IPS-11a (cell line): ENCODE data around the gene TMPRSS3.

Source experiments
- H3K4me3 ChIP-seq: one replicate; pipeline ENCODE4 v1.5.1; 2013; ENCODE audit warnings: low read depth, low read length, control low read depth

TMPRSS3 gene

DNA sequence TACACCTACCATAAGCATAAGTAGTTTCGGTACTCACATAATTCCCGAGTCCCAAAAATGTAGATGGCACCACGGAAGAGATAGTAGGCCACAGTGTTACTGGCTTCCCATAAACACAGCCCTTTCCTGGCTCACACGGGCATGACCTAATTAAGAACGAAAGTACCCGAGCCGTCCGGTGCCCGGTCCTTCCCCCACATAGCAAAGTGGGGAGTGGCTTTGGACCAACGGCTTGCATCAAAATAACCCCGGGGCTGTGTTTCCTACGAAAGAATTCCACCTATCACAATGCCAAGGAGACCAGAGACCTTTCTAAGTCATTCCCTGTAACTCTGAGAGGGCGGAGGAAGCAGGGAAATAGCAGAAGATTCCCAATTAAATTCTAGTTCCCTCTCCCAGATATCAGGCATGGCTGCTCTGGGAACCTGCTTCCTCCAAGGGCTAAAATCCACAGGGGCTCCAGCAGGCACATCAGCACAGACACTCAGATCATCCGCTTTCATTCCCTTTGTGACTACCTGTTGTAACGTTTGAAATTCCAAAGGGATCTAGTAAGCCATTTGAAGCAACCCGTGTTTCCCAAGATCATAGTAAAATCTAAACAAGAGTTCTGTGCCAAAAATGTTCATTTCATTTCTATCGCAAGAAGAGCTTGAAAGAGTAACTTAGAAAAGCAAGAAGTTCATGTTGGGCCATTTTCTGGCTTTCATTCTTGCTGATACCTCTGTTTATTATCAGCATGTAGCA, at the start of gene TMPRSS3:
TMPRSS3 (minus strand) TSS at position 148 of the 747 bp plus-strand sequence. CDS start 635 bp downstream, outside the sequence.
- no peak within 1 kb of the TSS for H3K4me3 ChIP-seq

DNA sequence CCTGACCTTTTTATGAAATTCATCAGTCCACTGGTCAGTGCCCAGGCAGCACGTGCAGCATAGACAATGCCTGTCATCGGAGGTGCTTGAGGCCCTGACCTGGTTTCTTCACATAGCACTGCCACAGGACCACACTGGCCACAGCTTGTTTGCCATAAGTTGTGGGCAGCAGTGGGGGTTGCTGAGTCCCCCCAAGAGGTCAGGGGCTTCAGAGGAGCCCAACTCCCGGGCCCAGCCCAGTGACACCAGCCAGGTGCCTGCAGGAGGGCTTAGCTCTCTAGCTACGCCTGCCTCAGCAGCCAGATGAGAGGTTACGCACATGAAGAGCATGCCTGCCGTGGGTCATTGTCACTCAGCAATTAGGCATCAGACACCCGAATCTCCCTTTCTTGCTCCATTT, 49.5 kb upstream of the TMPRSS3 start:
- H3K4me3 ChIP-seq = no peak overlapping the region

DNA sequence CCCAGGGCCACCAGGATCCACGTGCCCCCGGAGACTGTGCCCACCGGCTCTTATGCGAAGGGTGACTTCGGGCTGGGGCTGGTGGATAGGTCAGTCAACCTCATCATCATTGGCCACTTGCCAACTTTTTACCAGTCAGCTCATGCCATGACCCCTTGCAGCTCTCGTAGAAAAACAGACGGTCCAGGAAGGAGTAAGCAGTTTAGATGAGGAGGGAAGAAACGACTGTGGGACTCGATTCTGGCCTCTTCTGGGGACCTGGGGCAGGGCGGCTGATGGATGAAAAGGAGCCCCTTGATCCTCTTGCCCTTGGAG, 48.9 kb upstream of the TMPRSS3 start:
- H3K4me3 ChIP-seq = no peak overlapping the region

GRCh38 chr21:42443876-42444744, 48.3 kb upstream of the TMPRSS3 start:
- H3K4me3 ChIP-seq = no peak overlapping the region

GRCh38 chr21:42443181-42443785, 47.4 kb upstream of the TMPRSS3 start:
- no peak overlapping the region for H3K4me3 ChIP-seq

DNA sequence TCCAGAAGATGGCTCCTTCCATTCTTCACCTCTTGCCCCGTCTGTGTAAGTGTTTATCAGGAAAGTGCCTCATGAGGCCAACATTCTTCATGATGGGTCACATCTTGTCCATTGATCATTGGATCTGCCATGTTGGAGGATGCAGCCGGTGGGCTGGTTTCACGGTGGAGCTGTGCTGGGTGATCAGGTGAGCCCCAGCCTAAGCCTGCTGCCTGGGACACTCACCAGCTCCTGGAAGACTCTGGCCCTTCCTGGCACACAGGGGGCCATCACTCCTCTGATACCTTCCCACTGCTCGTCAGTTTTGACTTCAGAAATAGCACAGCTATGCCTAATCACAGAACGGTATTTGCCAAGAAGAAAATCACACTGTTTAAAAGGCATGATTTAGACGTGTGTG, 46.1 kb upstream of the TMPRSS3 start:
- no peak overlapping the region for H3K4me3 ChIP-seq

DNA sequence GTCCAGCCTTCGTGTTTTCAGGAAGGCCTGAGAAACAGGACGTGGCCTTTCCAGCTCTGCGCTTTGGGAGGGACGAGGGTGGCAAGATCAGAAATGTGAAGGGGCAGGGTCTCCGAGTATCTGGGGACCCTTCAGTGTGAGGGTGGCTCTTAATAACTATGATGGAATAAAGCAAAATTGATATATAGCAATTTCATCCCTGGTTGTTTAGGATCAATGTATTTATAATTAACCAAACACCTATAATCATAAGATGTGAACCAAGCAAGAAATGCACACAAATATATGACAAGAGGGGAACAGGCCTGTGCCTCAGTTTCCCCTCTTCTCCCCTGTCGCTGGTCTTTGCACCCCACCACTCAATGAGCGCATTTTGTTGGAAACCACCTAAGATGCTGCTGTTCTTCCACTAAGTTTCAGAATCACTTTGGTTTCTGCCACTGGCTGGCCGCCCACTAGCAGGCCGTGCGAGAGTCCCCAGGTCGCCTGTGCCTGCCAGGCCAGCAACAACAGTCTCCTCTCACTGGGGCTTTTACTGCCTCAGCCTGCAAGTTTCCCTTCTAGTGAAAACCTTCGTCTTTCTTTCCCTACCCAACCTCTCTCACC, 44.4 kb upstream of the TMPRSS3 start:
- H3K4me3 ChIP-seq = no peak overlapping the region

GRCh38 chr21:42439284-42440186, 43.7 kb upstream of the TMPRSS3 start:
- no peak overlapping the region for H3K4me3 ChIP-seq

DNA sequence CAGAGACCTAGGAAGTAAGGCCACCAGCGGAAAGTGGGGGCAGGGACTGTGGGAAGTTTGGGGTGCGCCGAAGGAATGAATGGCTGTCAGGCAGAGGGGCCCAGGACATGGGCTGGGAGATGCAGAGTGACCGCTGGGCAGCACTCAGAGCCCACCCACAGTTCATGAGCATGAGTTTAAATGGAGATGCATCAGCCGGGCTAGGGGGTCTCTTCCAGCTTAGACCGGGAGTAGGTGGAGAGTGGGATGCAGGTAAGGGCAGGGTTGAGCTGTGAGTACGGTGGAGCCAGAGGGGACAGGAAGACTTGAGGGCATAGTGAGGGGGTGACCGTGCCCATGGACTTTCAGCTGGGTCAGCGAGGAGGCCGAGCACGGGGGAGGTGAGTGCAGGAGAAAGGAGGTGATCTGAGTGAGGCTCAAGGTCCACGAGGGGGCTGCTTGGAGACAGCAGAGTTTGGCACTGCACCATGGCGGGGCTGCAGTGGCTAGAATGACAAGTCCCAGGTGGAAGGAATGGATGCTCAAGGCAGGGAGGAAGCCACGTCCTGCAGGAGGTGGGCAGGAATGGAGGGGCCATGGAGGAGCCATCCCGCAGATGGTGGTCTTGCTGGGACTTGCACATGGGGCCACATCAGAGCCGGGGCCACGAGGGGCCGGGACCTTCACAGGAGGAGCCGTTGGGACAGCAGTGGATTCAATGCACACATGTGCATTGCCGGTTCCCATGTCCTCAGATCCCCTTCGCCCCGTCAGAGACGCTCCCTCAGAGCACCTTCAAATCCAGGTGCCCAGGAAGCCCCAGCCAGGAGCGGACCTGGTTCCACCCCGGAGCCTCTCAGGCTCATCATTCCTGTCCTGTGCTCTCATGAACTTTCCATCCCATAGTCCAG, 42.7 kb upstream of the TMPRSS3 start:
- H3K4me3 ChIP-seq = no peak overlapping the region

GRCh38 chr21:42437786-42438185, 41.9 kb upstream of the TMPRSS3 start:
- H3K4me3 ChIP-seq = no peak overlapping the region

GRCh38 chr21:42436914-42437313, 41.1 kb upstream of the TMPRSS3 start:
- H3K4me3 ChIP-seq = no peak overlapping the region

GRCh38 chr21:42435833-42436232, 40.0 kb upstream of the TMPRSS3 start:
- no peak overlapping the region for H3K4me3 ChIP-seq

DNA sequence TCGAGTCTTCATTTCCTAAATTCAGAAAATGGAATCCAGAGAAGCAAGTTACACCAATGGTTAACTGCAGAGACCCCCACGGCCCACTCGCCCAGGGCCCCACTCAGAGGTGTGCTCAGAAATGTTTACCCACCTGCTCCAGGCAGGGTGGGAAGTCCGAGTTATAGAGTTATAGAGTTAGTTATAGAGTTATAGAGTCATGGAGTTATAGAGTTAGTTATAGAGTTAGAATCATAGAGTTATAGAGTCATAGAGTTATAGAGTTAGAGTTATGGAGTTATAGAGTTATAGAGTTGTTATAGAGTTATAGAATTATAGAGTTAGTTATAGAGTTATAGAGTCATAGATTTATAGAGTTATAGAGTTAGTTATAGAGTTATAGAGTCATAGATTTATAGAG, 39.5 kb upstream of the TMPRSS3 start:
- H3K4me3 ChIP-seq = no peak overlapping the region

DNA sequence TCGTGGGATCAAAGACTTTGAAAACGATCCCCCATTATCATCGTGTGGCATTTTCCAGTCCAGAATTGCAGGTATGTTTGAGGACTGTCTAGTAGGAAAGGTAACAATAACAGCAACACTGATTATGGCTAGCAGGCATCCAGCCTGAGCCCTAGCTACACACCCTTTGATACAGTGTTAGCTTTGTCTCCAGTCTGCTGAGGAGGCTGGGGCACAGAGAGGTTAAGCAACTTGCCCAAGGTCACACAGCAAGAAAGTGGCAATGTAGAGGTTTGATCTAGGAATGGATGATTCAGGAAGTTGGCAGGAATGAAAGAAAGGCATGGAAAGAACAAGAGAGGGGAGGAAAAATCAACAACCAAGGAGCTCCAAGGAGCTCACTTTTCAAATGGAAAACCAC, 39.0 kb upstream of the TMPRSS3 start:
- H3K4me3 ChIP-seq = no peak overlapping the region

GRCh38 chr21:42433946-42434551, 38.2 kb upstream of the TMPRSS3 start:
- no peak overlapping the region for H3K4me3 ChIP-seq

DNA sequence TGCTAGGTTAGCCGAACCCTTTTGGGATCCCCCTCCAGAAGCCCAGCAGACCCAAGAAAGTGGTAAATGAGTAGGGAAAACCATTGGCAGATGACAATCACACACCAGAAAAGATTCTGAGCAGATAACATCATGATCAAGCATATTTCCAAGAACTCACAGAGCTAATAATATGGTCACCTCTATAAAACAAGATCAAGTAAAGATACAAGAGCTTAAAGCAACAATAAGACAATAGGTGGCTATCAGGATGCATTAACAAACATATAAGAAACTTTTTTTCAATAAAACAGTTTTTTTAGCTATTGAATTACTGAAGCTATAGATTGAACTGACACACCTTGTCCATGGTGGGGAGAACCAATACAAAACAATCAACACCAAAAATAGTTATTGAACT, 36.8 kb upstream of the TMPRSS3 start:
- H3K4me3 ChIP-seq = no peak overlapping the region

GRCh38 chr21:42431196-42431595, 35.3 kb upstream of the TMPRSS3 start:
- no peak overlapping the region for H3K4me3 ChIP-seq

DNA sequence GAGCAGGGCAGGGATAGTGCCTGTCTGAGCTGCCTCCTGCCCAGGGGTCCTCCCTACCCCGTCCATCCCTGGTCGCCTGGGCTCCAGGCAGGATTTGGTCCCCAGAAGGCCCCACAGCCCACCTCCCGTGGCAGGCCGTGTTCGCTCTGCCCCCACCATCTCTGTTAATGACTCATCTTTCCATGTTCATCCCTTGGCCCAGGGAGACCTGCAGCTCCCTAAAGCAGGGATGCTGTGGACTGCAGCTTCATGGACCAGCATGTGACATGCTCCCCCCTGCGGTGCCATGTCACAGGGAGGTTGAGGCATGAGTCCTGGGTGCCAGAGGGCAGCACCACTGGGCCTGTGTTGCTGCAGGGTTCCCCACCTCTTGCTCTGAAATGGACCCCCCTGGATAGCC, 34.7 kb upstream of the TMPRSS3 start:
- no peak overlapping the region for H3K4me3 ChIP-seq

DNA sequence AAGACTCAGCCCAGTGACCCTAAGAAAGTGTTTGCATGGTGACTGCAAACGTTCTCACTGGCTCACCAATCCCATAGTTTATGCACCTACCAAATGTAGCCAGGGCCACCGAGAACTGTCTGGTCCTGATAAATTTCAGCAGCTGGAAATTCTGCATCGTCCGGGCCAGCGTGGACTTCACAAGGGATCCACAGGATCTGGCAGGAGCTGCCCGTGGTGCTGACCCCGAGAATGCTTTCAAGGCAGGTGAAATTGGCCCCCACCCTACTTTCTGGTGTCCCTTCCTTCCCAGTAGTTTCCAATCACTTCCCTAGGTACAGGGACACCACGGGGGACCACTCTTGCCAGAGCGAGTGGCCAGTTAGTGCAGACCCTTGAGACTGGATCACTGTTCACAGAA, 34.0 kb upstream of the TMPRSS3 start:
- no peak overlapping the region for H3K4me3 ChIP-seq
